ENCODE data around the gene PTCD2. TPM values are rescaled to one million over a fixed set of nuclear protein-coding genes. Genes with fewer than 3 reads are reported as not detected.

The PTCD2 gene
- total RNA-seq, 2 donors from 2014 or later, result 8.9 to 10.2 TPM

DNA sequence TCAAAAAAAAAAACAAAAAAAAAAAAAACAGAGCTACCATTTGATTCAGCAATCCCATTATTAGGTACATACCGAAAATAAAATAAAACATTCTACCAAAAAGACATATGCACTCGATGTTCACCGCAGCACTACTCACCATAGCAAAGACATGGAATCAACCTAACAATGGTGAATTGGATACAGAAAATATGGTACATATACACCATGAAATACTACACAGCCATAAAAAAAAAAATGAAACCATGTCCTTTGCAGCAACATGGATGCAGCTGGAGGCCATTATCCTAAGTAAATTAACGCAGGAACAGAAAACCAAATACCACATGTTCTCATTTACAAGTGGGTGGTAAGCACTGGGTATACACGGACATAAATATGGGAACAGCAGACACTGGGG lies 21.5 kb upstream of the PTCD2 start:
- no peak for TF ChIP-seq POLR2AphosphoS5 (IDR thresholded peaks at IDR 0.05)
- TF ChIP-seq, protein P1, sequence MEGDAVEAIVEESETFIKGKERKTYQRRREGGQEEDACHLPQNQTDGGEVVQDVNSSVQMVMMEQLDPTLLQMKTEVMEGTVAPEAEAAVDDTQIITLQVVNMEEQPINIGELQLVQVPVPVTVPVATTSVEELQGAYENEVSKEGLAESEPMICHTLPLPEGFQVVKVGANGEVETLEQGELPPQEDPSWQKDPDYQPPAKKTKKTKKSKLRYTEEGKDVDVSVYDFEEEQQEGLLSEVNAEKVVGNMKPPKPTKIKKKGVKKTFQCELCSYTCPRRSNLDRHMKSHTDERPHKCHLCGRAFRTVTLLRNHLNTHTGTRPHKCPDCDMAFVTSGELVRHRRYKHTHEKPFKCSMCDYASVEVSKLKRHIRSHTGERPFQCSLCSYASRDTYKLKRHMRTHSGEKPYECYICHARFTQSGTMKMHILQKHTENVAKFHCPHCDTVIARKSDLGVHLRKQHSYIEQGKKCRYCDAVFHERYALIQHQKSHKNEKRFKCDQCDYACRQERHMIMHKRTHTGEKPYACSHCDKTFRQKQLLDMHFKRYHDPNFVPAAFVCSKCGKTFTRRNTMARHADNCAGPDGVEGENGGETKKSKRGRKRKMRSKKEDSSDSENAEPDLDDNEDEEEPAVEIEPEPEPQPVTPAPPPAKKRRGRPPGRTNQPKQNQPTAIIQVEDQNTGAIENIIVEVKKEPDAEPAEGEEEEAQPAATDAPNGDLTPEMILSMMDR (IDR thresholded peaks at IDR 0.05), result no peak
- TF ChIP-seq POLR2A (IDR thresholded peaks at IDR 0.05), result no peak
- Histone ChIP-seq H3K36me3 (no peaks in the 10 kb centered on the region), H3K9me3 (no peaks in the 10 kb centered on the region), H3K4me3 (no peak overlapping the region), H3K27me3 (replicated peaks; ENCODE audit: insufficient read depth) (no peaks in the 10 kb centered on the region), H3K4me1 (replicated peaks) (no peaks in the 10 kb centered on the region), H3K27ac (no peak overlapping the region)
- WGBS, result 94% methylated on average over 5 of the region's 5 CpGs
- DNase-seq (ENCODE audit: low spot score), result no peak
- intact Hi-C loops (cut with DNase I), result no loop called here

GRCh38 chr5:72300590-72301339 lies 19.4 kb upstream of the PTCD2 start:
- H3K36me3 ChIP-seq, result no peaks in the 10 kb centered on the region
- no peak overlapping the region for H3K4me3 ChIP-seq
- H3K4me1 ChIP-seq (replicated peaks), result no peaks in the 10 kb centered on the region
- H3K9me3 ChIP-seq, result no peaks in the 10 kb centered on the region
- no peaks in the 10 kb centered on the region for H3K27me3 ChIP-seq (replicated peaks; ENCODE audit: insufficient read depth)
- no peak for DNase-seq (ENCODE audit: low spot score)
- no peak overlapping the region for H3K27ac ChIP-seq
- 68% methylated on average over 1 of the region's 1 CpG for WGBS
- intact Hi-C loops (cut with DNase I), result loop anchor here (5.0 to 10.0 kb wide), 4 partner anchors 56 to 458 kb away; no protein-coding TSS in a partner anchor
- TF ChIP-seq POLR2A (IDR thresholded peaks at IDR 0.05) (no peak), POLR2AphosphoS5 (IDR thresholded peaks at IDR 0.05) (no peak)
- TF ChIP-seq, protein P1 (IDR thresholded peaks at IDR 0.05), result no peak

DNA sequence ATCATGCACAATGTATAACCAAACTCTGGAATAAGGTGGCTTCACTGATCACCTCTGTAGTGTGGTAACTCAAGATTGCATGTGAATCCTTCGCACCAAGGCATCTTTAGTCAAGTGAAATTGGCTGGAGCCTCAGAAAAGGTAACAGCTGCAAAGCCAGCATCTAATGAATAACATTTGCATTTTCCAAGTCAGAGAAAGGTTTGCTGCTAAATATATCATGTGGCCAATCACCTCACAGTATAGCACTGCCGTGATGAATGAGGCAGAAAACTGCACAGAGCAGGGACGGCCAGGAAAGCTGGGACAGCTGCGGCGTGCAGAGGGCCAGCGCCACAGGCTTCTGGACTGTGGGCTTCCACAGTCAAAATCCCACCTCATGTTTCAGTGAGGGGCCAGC lies 18.6 kb upstream of the PTCD2 start:
- no peak overlapping the region for H3K27ac ChIP-seq
- no peak for DNase-seq (ENCODE audit: low spot score)
- H3K9me3 ChIP-seq, result no peaks in the 10 kb centered on the region
- TF ChIP-seq POLR2AphosphoS5 (IDR thresholded peaks at IDR 0.05) (no peak), POLR2A (IDR thresholded peaks at IDR 0.05) (no peak)
- TF ChIP-seq, protein P1 (IDR thresholded peaks at IDR 0.05), result no peak
- no peaks in the 10 kb centered on the region for H3K27me3 ChIP-seq (replicated peaks; ENCODE audit: insufficient read depth)
- no peak overlapping the region for H3K4me3 ChIP-seq
- WGBS, result 93% methylated on average over 6 of the region's 6 CpGs
- H3K4me1 ChIP-seq (replicated peaks), result no peaks in the 10 kb centered on the region
- intact Hi-C loops (cut with DNase I), result loop anchor here (5.0 to 10.0 kb wide), 4 partner anchors 57 to 459 kb away; no protein-coding TSS in a partner anchor
- H3K36me3 ChIP-seq, result no peaks in the 10 kb centered on the region

GRCh38 chr5:72302171-72302570 lies 18.0 kb upstream of the PTCD2 start:
- WGBS, result 68% methylated on average over 3 of the region's 3 CpGs
- no peaks in the 10 kb centered on the region for H3K4me1 ChIP-seq (replicated peaks)
- no peak for DNase-seq (ENCODE audit: low spot score)
- no peaks in the 10 kb centered on the region for H3K27me3 ChIP-seq (replicated peaks; ENCODE audit: insufficient read depth)
- intact Hi-C loops (cut with DNase I), result loop anchor here (5.0 to 10.0 kb wide), 4 partner anchors 57 to 460 kb away; no protein-coding TSS in a partner anchor
- H3K9me3 ChIP-seq, result no peaks in the 10 kb centered on the region
- H3K27ac ChIP-seq, result no peak overlapping the region
- no peak overlapping the region for H3K4me3 ChIP-seq
- TF ChIP-seq, protein P1 (IDR thresholded peaks at IDR 0.05), result no peak
- TF ChIP-seq POLR2A (IDR thresholded peaks at IDR 0.05) (no peak), POLR2AphosphoS5 (IDR thresholded peaks at IDR 0.05) (no peak)
- no peaks in the 10 kb centered on the region for H3K36me3 ChIP-seq
